ENCODE measurements around the gene RRBP1.

Gene RRBP1

DNA sequence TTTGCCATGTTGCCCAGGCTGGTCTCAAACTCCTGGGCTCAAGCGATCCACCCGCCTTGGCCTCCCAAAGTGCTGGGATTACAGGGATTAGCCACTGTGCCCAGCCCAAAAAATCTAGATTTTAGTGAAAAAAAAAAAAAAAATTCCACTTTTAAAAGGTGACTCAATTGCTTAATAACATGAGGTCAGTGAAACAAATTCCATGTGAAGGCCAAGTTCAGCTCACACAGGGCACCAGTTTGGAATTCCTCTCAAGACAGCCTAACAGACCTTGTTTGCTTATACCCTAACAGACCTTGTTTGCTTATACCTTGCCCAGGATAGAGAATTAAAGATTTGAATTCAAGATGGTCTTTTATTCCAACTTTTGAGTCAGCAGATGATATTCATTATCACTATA, 5.1 kb downstream of the RRBP1 start:
- H4K20me1 ChIP-seq: peaks cover 91% of the 10 kb centered on the region

DNA sequence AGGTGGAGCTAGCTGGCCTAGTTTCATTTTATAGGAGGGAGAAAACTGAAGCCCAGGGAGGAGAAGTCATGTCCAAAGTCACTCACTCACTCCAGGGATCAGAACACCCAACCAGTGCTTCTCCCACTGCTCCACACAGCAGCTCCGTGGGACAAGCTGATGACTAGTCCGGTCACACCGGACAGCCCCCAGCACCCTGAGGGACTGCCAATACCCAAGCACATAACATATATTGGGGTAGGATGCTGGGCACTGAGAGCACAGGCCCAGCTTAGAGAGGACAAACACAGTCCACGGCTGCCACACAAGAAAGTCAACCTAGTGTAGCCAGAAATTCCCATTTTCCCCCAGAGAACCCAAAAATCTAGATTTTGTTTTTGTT, 5.7 kb downstream of the RRBP1 start:
- H4K20me1 ChIP-seq: peaks cover 96% of the 10 kb centered on the region
- TF ChIP-seq Cebpa-rat (IDR thresholded peaks at IDR 0.05): no peak
- H3K4me3 ChIP-seq: no peak overlapping the region
- no peaks in the 10 kb centered on the region for H3K9me3 ChIP-seq
- no peak overlapping the region for H3K9ac ChIP-seq
- H3K27ac ChIP-seq: no peak overlapping the region
- H3K36me3 ChIP-seq: peaks cover 78% of the 10 kb centered on the region
- no peaks in the 10 kb centered on the region for H3K27me3 ChIP-seq
- no peak overlapping the region for H3K4me2 ChIP-seq
- peaks cover 20% of the 10 kb centered on the region for H3K4me1 ChIP-seq

More for the DNA sequence above, 5.1 kb downstream of the RRBP1 start:
- Histone ChIP-seq H3K4me2 (no peak overlapping the region), H3K4me1 (peaks cover 20% of the 10 kb centered on the region), H3K27ac (no peak overlapping the region), H3K9me3 (no peaks in the 10 kb centered on the region), H3K36me3 (peaks cover 72% of the 10 kb centered on the region), H3K4me3 (no peak overlapping the region), H3K9ac (no peak overlapping the region), H3K27me3 (no peaks in the 10 kb centered on the region)
- no peak for TF ChIP-seq Cebpa-rat (IDR thresholded peaks at IDR 0.05)

DNA sequence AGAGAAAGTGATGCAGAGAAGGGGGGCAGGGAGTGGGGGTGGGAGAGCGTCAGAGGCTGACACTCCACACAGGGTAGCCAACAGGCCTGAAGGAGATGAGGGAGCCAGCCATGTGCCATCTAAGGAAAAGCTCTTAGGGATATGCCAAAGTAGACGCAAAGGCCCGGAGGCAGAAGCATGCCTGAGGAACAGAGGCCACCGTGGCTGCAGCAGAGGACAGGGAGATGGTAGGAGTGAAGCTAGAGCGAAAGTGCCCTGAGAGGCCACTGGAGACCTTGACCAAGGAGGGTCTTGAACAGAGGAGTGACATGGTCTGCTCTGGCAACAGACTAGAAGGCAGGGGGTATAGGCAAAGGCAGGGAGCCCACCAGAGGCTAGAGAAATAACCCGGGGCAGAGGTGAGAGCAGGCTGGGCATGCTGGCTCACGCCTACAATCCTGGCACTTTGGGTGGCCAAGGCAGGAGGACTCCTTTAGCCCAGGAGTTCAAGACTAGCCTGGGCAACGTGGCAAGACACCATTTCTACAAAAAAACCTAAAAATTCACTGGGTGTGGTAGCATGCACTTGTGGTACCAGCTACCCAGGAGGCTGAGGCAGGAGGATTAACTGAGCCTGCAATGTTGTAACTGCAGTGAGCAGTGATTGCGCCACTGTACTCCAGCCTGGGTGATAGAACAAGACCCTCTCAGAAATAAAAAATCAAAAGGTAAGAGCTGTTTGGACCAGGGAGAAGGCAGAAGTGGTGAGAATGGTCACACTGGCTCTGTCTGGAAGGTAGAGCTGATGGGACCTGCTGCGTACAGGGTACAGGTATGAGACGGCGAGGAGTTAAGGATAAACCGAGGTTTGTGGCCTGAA, 6.3 kb downstream of the RRBP1 start:
- peaks cover 96% of the 10 kb centered on the region for H4K20me1 ChIP-seq
- H3K4me3 ChIP-seq: no peak overlapping the region
- no peak overlapping the region for H3K27ac ChIP-seq
- no peak overlapping the region for H3K4me2 ChIP-seq
- TF ChIP-seq Cebpa-rat (IDR thresholded peaks at IDR 0.05): no peak
- peaks cover 20% of the 10 kb centered on the region for H3K4me1 ChIP-seq
- no peaks in the 10 kb centered on the region for H3K27me3 ChIP-seq
- no peak overlapping the region for H3K9ac ChIP-seq
- H3K36me3 ChIP-seq: peaks cover 82% of the 10 kb centered on the region
- H3K9me3 ChIP-seq: no peaks in the 10 kb centered on the region

DNA sequence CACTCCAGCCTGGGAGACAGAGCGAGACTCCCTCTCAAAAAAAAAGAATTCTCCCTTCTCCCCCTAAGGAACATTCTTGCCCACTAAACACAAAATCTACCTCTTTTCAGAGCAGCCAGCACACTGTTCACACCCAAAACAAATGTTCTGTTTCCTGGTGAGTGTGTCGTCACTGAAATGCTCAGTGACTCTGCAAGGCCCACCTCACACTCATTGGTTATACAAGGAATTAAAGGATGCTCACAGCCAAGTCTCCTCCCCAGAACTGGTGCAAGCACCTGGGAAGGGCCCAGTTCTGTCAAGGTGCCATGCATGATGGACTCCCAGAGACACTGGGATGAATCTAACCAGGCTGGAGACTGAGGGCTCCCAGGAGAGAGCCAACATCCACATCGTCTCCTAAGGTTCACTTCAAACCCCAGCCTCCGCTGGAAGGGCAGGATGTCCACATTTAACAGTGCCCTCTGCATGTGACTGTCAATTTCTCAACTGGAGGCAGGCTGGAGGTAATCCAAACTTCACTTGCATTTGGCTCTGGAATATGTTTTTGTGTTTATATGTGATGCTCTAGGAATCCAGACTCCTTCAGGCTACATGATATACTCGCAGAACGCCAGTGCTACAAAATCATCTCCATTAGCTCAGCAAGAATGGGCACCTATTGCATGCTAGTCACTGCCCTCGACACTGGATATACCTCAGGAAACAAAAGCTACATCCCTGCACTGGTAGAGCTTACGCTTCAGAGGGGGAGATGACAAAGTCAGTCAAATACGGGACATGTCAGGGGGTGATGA, 7.1 kb downstream of the RRBP1 start:
- Histone ChIP-seq H3K4me1 (peaks cover 11% of the 10 kb centered on the region), H3K27ac (no peak overlapping the region), H3K27me3 (no peaks in the 10 kb centered on the region), H3K4me2 (no peak overlapping the region), H4K20me1 (peaks cover 93% of the 10 kb centered on the region), H3K4me3 (no peak overlapping the region), H3K9ac (no peak overlapping the region), H3K36me3 (peaks cover 88% of the 10 kb centered on the region), H3K9me3 (no peaks in the 10 kb centered on the region)
- TF ChIP-seq Cebpa-rat (IDR thresholded peaks at IDR 0.05): no peak

DNA sequence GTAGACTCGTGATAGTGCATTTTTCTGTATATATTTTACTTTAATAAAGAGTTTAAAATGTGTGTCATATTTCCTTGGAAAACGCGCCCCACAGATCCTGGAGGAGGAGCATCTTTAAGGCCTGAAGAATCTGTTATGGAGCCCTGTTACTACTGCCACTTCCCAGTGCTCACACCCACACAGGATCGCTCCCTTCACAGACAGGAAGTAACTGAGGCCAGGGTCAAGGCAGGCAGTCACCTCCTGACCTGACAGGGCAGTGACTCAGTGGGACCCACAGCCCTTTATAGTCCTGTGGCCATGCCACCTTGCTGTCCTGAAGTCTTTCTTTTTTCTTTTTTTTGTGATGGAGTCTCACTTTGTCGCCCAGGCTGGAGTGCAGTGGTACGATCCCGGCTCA, 9.0 kb downstream of the RRBP1 start:
- Histone ChIP-seq H4K20me1 (peaks cover 88% of the 10 kb centered on the region), H3K27me3 (no peaks in the 10 kb centered on the region), H3K4me1 (peaks cover 6% of the 10 kb centered on the region; the same call in 1 of the 2 replicates), H3K36me3 (peaks cover 89% of the 10 kb centered on the region), H3K27ac (no peak overlapping the region), H3K9ac (no peak overlapping the region), H3K9me3 (no peaks in the 10 kb centered on the region), H3K4me3 (no peak overlapping the region), H3K4me2 (no peak overlapping the region)
- no peak for TF ChIP-seq Cebpa-rat (IDR thresholded peaks at IDR 0.05)

DNA sequence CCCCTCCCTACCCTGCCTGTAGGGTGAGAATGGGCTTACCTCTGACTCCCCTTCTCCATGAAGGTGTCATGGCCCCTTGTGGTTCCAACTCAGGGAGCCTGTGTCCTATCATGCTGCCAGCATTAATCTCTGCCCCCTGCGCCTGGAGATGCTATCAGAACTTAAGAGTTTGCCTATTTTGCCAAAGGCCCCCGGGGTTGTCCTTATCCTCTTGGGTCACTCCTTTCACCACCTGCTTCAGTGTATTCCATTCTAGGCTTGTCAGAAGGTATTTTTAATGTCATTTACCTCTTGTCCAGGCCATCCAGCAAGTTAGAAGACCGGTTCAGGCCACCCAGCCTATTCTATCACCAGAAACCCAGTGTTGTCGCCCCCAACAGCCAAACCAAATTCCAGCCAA, 10.5 kb downstream of the RRBP1 start:
- Histone ChIP-seq H3K9ac (no peak overlapping the region), H3K27me3 (no peaks in the 10 kb centered on the region), H3K9me3 (no peaks in the 10 kb centered on the region), H3K36me3 (peaks cover 81% of the 10 kb centered on the region), H3K27ac (no peak overlapping the region), H4K20me1 (peaks cover 75% of the 10 kb centered on the region), H3K4me3 (no peak overlapping the region), H3K4me2 (no peak overlapping the region), H3K4me1 (peaks cover 19% of the 10 kb centered on the region)
- no peak for TF ChIP-seq Cebpa-rat (IDR thresholded peaks at IDR 0.05)

DNA sequence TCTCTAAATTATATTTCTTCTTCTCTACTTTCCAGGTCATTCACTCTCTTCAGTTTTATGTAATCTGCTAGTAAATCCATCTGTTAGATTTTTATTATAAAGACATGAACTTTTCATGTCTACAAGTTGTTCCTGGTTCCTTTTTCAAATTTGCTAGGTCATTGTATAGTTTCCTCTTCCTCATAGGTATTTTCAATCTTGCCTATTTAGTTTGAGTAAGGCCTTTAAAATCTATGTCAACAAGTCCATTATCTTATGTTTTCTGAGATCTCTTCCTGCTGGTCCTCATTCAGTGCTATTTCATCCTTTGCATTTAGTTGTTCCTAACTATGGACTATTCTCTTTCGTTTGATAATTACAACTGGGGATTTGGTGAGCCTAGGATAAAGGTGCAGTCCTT, 11.0 kb downstream of the RRBP1 start:
- Histone ChIP-seq H3K36me3 (peaks cover 76% of the 10 kb centered on the region), H4K20me1 (peaks cover 75% of the 10 kb centered on the region), H3K27me3 (no peaks in the 10 kb centered on the region), H3K9me3 (no peaks in the 10 kb centered on the region), H3K4me2 (no peak overlapping the region), H3K4me1 (peaks cover 24% of the 10 kb centered on the region), H3K4me3 (no peak overlapping the region), H3K9ac (no peak overlapping the region), H3K27ac (no peak overlapping the region)
- TF ChIP-seq Cebpa-rat (IDR thresholded peaks at IDR 0.05): no peak

DNA sequence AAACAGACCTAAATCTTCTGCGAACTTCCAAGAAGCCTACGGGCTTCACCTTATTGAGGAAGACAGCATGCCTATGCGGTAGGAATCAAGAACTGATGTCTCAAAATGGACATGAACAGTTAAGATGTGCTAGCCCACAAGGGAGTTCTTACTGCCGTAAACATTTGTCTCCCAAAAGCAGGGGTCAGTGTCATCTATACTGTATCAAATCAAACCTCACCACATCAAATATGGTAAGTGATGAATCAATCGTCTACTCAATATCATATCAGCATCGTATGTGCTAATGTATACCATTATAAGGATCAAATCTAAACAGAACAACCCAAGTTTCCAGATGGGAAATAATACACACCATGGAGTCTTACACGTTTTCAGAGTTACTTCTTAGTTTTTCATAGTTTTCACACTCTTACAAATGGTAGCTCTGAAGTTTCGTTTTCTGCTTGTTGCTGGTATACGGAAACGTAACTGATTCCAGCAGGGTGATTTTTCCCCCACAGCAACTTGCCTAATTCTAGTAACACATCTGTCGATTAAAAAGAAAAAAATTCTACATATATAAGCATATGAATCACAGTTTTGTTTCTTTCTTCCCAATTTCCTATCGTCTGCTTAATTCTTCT, 12.6 kb downstream of the RRBP1 start:
- Histone ChIP-seq H3K4me1 (peaks cover 40% of the 10 kb centered on the region), H3K36me3 (peaks cover 60% of the 10 kb centered on the region), H3K9me3 (no peaks in the 10 kb centered on the region), H3K9ac (no peak overlapping the region), H3K27ac (no peak overlapping the region), H3K4me2 (no peak overlapping the region), H4K20me1 (peaks cover 73% of the 10 kb centered on the region), H3K27me3 (no peaks in the 10 kb centered on the region), H3K4me3 (no peak overlapping the region)
- TF ChIP-seq Cebpa-rat (IDR thresholded peaks at IDR 0.05): no peak

DNA sequence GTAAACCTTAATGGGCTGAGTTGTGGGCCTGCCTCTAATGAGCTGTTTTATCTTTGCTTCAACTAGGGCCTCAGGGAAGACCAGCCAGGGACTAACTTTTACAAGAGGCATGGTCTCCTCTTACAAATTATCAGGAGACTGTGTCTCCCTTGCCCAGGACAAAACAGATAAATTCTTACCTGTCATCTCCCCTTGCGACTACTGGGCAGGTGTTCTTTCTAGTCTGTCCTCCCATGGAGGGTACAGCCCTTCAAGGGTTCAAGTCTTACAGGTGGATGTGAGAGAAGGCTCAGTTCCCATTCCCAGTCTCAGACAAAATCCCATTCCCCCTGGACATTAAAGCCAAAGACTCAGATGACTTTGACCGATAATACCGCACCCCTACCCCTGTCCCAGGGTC, 13.6 kb downstream of the RRBP1 start:
- Histone ChIP-seq H3K4me3 (no peak overlapping the region), H3K27me3 (no peaks in the 10 kb centered on the region), H3K9me3 (no peaks in the 10 kb centered on the region), H3K4me2 (peak overlapping the region; percentile 10; the same call in 1 of the 2 replicates), H4K20me1 (peaks cover 73% of the 10 kb centered on the region), H3K27ac (no peak overlapping the region), H3K9ac (no peak overlapping the region), H3K4me1 (peaks cover 50% of the 10 kb centered on the region), H3K36me3 (peaks cover 52% of the 10 kb centered on the region)
- TF ChIP-seq Cebpa-rat (IDR thresholded peaks at IDR 0.05): no peak

DNA sequence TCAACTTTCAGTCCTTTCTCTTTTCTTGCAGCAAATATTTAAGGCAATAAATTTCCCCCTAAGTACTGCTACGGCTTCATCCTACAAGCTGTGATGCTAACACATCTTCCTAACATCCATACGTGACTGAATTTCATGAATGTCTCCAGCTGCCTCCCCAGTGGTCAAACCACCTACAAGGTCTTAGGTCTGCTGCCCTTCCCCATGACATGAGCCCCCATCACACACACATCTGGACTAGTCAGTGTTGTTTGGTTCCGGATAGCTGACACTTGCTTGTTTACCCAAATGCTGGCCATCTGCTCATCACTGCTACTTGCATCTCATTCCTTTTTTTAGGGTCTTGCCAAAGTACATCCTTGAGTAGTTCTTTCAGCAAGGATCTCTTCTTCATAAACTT, 14.6 kb downstream of the RRBP1 start:
- no peak for TF ChIP-seq Cebpa-rat (IDR thresholded peaks at IDR 0.05)
- Histone ChIP-seq H3K27ac (no peak overlapping the region), H3K27me3 (no peaks in the 10 kb centered on the region), H4K20me1 (peaks cover 73% of the 10 kb centered on the region), H3K4me1 (peaks cover 60% of the 10 kb centered on the region), H3K4me3 (no peak overlapping the region), H3K4me2 (no peak overlapping the region; the same call in 1 of the 2 replicates), H3K9ac (no peak overlapping the region), H3K9me3 (no peaks in the 10 kb centered on the region), H3K36me3 (peaks cover 42% of the 10 kb centered on the region)
